IMR-90 (cell line): ENCODE results near the gene CYB5D1. TPM values are rescaled to one million over a fixed set of nuclear protein-coding genes. Genes with fewer than 3 reads are reported as not detected.

Experiments used
- ATAC-seq: fragments of 200-7000 bp; cut with Tn5 transposase; 2 replicates; pipeline ENCODE4 v1.9.1; 2020; ENCODE audit warnings: low read depth, mild to moderate bottlenecking, moderate library complexity
- BruUV-seq: library from RNA; stranded (reverse); fragments of 400-500 nt; replicated peaks from 2 replicates; lab custom pipeline; 2021; lab: Mats Ljungman, UMichigan
- CTCF ChIA-PET: fragments of 300-600 bp; formaldehyde crosslinking; extraction: SDS; loops from one replicate; lab custom pipeline; 2021; ENCODE audit warnings: antibody characterized with exemption; lab: Yijun Ruan, JAX
- POLR2A ChIA-PET: fragments of 300-600 bp; sonication (Branson Sonifier 250); formaldehyde crosslinking; loops from one replicate; lab custom pipeline; 2022; ENCODE audit warnings: antibody characterized with exemption; ENCODE audit not compliant: unreplicated experiment; lab: Charles Lee
- DNase-seq: peaks from one replicate; pipeline ENCODE4 v3.0.0; 2013
- H2AFZ ChIP-seq: replicated peaks from 2 replicates; pipeline ENCODE3; 2013; ENCODE audit warnings: low read length, mild to moderate bottlenecking; ENCODE audit not compliant: poor library complexity
- H2AK5ac ChIP-seq: 2 replicates; pipeline ENCODE4 v1.6.1; 2013; ENCODE audit warnings: low read depth, low read length, inconsistent platforms
- H2AK9ac ChIP-seq: replicated peaks from 2 replicates; pipeline ENCODE3; 2013; ENCODE audit warnings: mild to moderate bottlenecking, low read depth, low read length, moderate library complexity; ENCODE audit not compliant: poor library complexity
- H2BK120ac ChIP-seq: 2 replicates; pipeline ENCODE4 v1.6.1; 2013; ENCODE audit warnings: low read depth, low read length, inconsistent platforms
- H2BK15ac ChIP-seq: 3 replicates; pipeline ENCODE4 v1.6.1; 2013; ENCODE audit warnings: low read depth, low read length, inconsistent platforms
- H2BK20ac ChIP-seq: 2 replicates; pipeline ENCODE4 v1.6.1; 2013; ENCODE audit warnings: low read depth, mild to moderate bottlenecking, inconsistent platforms, low read length, moderate library complexity
- H2BK5ac ChIP-seq: 2 replicates; pipeline ENCODE4 v1.6.1; 2013; ENCODE audit warnings: mild to moderate bottlenecking, low read depth, low read length, inconsistent platforms; ENCODE audit not compliant: poor library complexity, severe bottlenecking
- H3K14ac ChIP-seq: replicated peaks from 2 replicates; pipeline ENCODE4 v1.6.1; 2013; ENCODE audit warnings: low read depth, low read length, inconsistent platforms
- H3K18ac ChIP-seq: 2 replicates; pipeline ENCODE4 v1.6.1; 2013; ENCODE audit warnings: low read depth, low read length, control low read depth
- H3K23ac ChIP-seq: 2 replicates; pipeline ENCODE4 v1.6.1; 2013; ENCODE audit warnings: low read depth, low read length, inconsistent platforms
- H3K27ac ChIP-seq: 2 replicates; pipeline ENCODE4 v1.5.1; 2013; ENCODE audit warnings: mild to moderate bottlenecking, control low read depth, low read length; ENCODE audit not compliant: insufficient read depth
- H3K27me3 ChIP-seq: 2 replicates; pipeline ENCODE4 v1.6.1; 2013; ENCODE audit warnings: low read length; ENCODE audit not compliant: control insufficient read depth, insufficient read depth
- H3K36me3 ChIP-seq: 2 replicates; pipeline ENCODE4 v1.6.1; 2013; ENCODE audit warnings: low read length, mixed read lengths; ENCODE audit not compliant: control insufficient read depth, insufficient read depth
- H3K4ac ChIP-seq: 2 replicates; pipeline ENCODE4 v1.6.1; 2013; ENCODE audit warnings: low read depth, low read length, inconsistent platforms
- H3K4me1 ChIP-seq: 2 replicates; pipeline ENCODE4 v1.6.1; 2013; ENCODE audit warnings: low read length, mixed read lengths; ENCODE audit not compliant: control insufficient read depth, insufficient read depth
- H3K4me2 ChIP-seq: 2 replicates; pipeline ENCODE4 v1.6.1; 2013; ENCODE audit warnings: low read depth, mild to moderate bottlenecking, control low read depth, low read length, moderate library complexity
- H3K4me3 ChIP-seq: 2 replicates; pipeline ENCODE4 v1.5.1; 2013; ENCODE audit warnings: low read depth, mild to moderate bottlenecking, control low read depth, low read length, moderate library complexity; ENCODE audit not compliant: insufficient read depth
- H3K56ac ChIP-seq: 2 replicates; pipeline ENCODE4 v1.6.1; 2013; ENCODE audit warnings: low read length, inconsistent platforms; ENCODE audit not compliant: insufficient read depth; ENCODE audit errors: extremely low read depth
- H3K79me1 ChIP-seq, 2 experiments: 2 replicates each; pipeline ENCODE4 v1.6.1; 2013; ENCODE audit warnings: low read length in 2 of 2, inconsistent platforms in 1 of 2, low read depth in 1 of 2
- H3K9ac ChIP-seq: 2 replicates; pipeline ENCODE4 v1.6.1; 2013; ENCODE audit warnings: low read depth, low read length, control low read depth
- H3K9me1 ChIP-seq: 2 replicates; pipeline ENCODE4 v1.6.1; 2013; ENCODE audit warnings: low read length, inconsistent platforms; ENCODE audit not compliant: insufficient read depth
- H3K9me3 ChIP-seq: 2 replicates; pipeline ENCODE4 v1.6.1; 2013; ENCODE audit warnings: low read length; ENCODE audit not compliant: control insufficient read depth, insufficient read depth
- H4K20me1 ChIP-seq: 2 replicates; pipeline ENCODE4 v1.6.1; 2013; ENCODE audit warnings: low read length, inconsistent platforms; ENCODE audit not compliant: insufficient read depth
- H4K5ac ChIP-seq: 2 replicates; pipeline ENCODE4 v1.6.1; 2013; ENCODE audit warnings: mild to moderate bottlenecking, low read depth, low read length, control low read depth
- H4K8ac ChIP-seq, 2 experiments: 2 replicates each; pipeline ENCODE4 v1.6.1; 2013; ENCODE audit warnings: low read depth in 2 of 2, low read length in 2 of 2, control low read depth in 1 of 2, inconsistent platforms in 1 of 2
- H4K91ac ChIP-seq: 2 replicates; pipeline ENCODE4 v1.6.1; 2013; ENCODE audit warnings: low read depth, low read length, inconsistent platforms; ENCODE audit not compliant: insufficient read depth
- CEBPB ChIP-seq: IDR thresholded peaks from 2 replicates; pipeline ENCODE4 v1.6.1; 2012; ENCODE audit warnings: low read depth, low read length, improper control_type of control experiment
- CHD1 ChIP-seq: IDR thresholded peaks from 2 replicates; pipeline ENCODE4 v1.6.1; 2012; ENCODE audit warnings: low read depth, low read length, improper control_type of control experiment
- CTCF ChIP-seq: conservative IDR thresholded peaks from 2 replicates; pipeline ENCODE4 v1.5.1; 2012; ENCODE audit warnings: mild to moderate bottlenecking, low read depth, low read length, improper control_type of control experiment
- FOS ChIP-seq: fragments of 150-350 bp; IDR thresholded peaks from 2 replicates; pipeline ENCODE4 v1.6.1; 2016; ENCODE audit warnings: low read depth, low read length
- MAZ ChIP-seq: IDR thresholded peaks from 2 replicates; pipeline ENCODE4 v1.6.1; 2012; ENCODE audit warnings: low read depth, mild to moderate bottlenecking, low read length, improper control_type of control experiment, moderate library complexity, borderline replicate concordance
- POLR2A ChIP-seq: IDR thresholded peaks from 2 replicates; pipeline ENCODE4 v1.6.1; 2012; ENCODE audit warnings: mild to moderate bottlenecking, low read depth, low read length
- WGBS, 2 experiments: methylation state at CpG; one replicate each; pipeline versions ENCODE4 v1.1.5 to v1.1.7; 2013; ENCODE audit warnings: missing lambda C conversion rate in 2 of 2; ENCODE audit not compliant: insufficient read length in 1 of 2; ENCODE audit errors: extremely low coverage in 2 of 2; 5-methylcytosine and 5-hydroxymethylcytosine counted together
- dilution Hi-C: fragments of 300-500 bp; cut with HindIII; formaldehyde crosslinking; loops from one replicate; pipeline ENCODE4 v1.14.3; 2018; ENCODE audit warnings: low sequenced_read_pairs; ENCODE audit not compliant: unreplicated experiment
- in situ Hi-C: fragments of 300-500 bp; cut with MboI; formaldehyde crosslinking; loops from 3 replicates; pipeline ENCODE4 v1.14.3; 2019; ENCODE audit warnings: low sequenced_read_pairs, inconsistent platforms, mixed read lengths
- intact Hi-C: fragments of 100-400 bp; cut with micrococcal nuclease; formaldehyde crosslinking; loops from 2 replicates; pipeline ENCODE4 v1.10.0; 2022
- polyA plus RNA-seq, 3 experiments: library from polyadenylated mRNA; depleted of rRNA; stranded (reverse); fragments of >200 nt; gene quantifications; 2 replicates each; pipeline ENCODE4 v1.2.3, GENCODE V29; 2012; ENCODE audit warnings: low replicate concordance in 1 of 3
- total RNA-seq: library from RNA; depleted of rRNA; stranded (reverse); fragments of >200 nt; gene quantifications from 2 replicates; pipeline ENCODE4 v1.2.3, GENCODE V29; 2012

The CYB5D1 gene
- total and polyA plus RNA-seq, 2 of the 4 experiments (the other 2 are of a cell fraction), result 8.8 to 10.8 TPM

DNA sequence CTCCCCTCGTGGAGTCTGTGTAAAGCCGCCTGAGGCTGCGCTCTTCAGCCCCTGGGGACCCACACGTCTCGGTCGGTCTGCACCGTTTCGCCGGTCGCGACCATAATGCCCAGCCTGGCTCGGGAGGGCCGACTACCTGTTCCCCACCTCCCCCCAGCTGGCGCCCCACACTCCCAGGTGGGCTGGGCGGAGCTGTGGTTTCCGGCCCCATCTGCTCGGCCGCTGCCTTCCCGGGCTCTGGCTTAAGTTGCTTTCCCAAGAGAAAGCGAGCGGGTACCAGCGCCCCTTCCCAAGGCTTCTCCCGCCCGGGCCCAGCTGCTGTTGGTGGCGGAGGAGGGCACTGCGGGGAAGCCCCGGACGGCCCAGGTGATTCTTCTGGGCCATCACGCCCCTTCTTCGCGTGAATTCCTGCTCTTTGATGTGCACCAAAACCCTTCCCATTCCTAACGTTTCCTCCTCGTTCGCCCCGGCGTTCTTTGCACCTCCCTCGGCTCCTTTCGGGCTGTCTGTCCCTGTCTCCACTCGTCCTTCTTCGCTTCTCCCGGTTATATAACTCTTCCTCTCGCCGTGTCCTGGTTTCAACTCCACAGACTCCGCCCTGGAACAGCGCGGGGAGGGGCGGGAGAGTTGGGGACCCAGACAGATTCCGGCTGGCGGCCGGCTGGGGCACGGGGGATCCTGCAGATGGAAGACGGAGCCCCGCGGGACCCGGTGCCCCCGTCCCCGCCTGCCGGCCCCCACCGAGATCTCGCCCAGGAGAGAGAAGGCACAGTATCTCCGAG is 21.8 kb upstream of the CYB5D1 start:
- H3K14ac ChIP-seq, result peak overlapping the region; percentile 93
- peak overlapping the region; percentile 68 for H2BK120ac ChIP-seq
- H3K9ac ChIP-seq, result peak overlapping the region; percentile 90
- in situ Hi-C loops (no loop called here), dilution Hi-C loops (no loop called here), intact Hi-C loops (loop anchor here (1.0 to 5.0 kb wide), 3 partner anchors 8 to 484 kb away; partner anchors contain the start of gene KCTD11)
- no peaks in the 10 kb centered on the region; the same call in 1 of the 2 replicates for H3K27me3 ChIP-seq
- peaks cover 9% of the 10 kb centered on the region; the same call in 1 of the 2 replicates for H3K9me1 ChIP-seq
- no peak for TF ChIP-seq CEBPB
- TF ChIP-seq CTCF, result no peak
- peak; percentile 91 for TF ChIP-seq POLR2A
- peak; percentile 5 for TF ChIP-seq MAZ
- no peak for TF ChIP-seq FOS
- peak; percentile 31; the same call in 1 of the 2 replicates for TF ChIP-seq CHD1
- peak overlapping the region; percentile 81 for H3K56ac ChIP-seq
- H4K20me1 ChIP-seq, result peaks cover 30% of the 10 kb centered on the region
- peak overlapping the region; percentile 85 for H2AK5ac ChIP-seq
- H3K4ac ChIP-seq, result peak overlapping the region; percentile 86
- peaks cover 15% of the 10 kb centered on the region for H3K4me1 ChIP-seq
- peak overlapping the region; percentile 56 for H4K5ac ChIP-seq
- H4K91ac ChIP-seq, result peak overlapping the region; percentile 90
- H2BK15ac ChIP-seq, result peak overlapping the region; percentile 24; the same call in 1 of the 3 replicates
- no peaks in the 10 kb centered on the region for H3K9me3 ChIP-seq
- peak overlapping the region; percentile 95 for H3K23ac ChIP-seq
- peak overlapping the region; percentile 83 for H3K18ac ChIP-seq
- BruUV-seq, result no TSS peak
- H2AFZ ChIP-seq, result peak overlapping the region; percentile 98
- 0% methylated on average over 15 of the region's 61 CpGs; no CpG with 5 or more reads in 1 of the 2 experiments for WGBS, 2 experiments
- H3K27ac ChIP-seq, result peak overlapping the region; percentile 89
- peak overlapping the region; percentile 87 for H3K4me2 ChIP-seq
- peak overlapping the region; percentile 64 for H3K4me3 ChIP-seq
- peak overlapping the region; percentile 92 for H2BK5ac ChIP-seq
- no peak overlapping the region for H2BK20ac ChIP-seq
- H3K79me1 ChIP-seq, result peaks cover 15 to 49% of the 10 kb centered on the region in 2 experiments
- POLR2A ChIA-PET, result interaction anchor here (0.7 to 1.0 kb wide), 2 partner anchors 21 to 139 kb away, joined by 3 to 11 read pairs; partner anchors contain the start of gene NAA38
- DNase-seq, result peak; percentile 58
- ATAC-seq, result peak; percentile 10
- H4K8ac ChIP-seq, result peak overlapping the region; percentile 58 to 85; a peak in 3 of 4 replicates
- H3K36me3 ChIP-seq, result peaks cover 3% of the 10 kb centered on the region; the same call in 1 of the 2 replicates
- peak overlapping the region; percentile 98 for H2AK9ac ChIP-seq
- CTCF ChIA-PET, result interaction anchor here (0.6 to 3.4 kb wide), 2 partner anchors 21 to 79 kb away, joined by 3 to 10 read pairs; partner anchors contain the start of gene NAA38
